HCT116 (cell line): ENCODE results near the gene GNAI3.

ENCODE experiments used
- ATF3 ChIP-seq: IDR thresholded peaks from 2 replicates; pipeline ENCODE4 v1.6.1; 2012
- CBX3 ChIP-seq: IDR thresholded peaks from 2 replicates; pipeline ENCODE4 v1.6.1; 2012; ENCODE audit warnings: low read depth
- CTCF ChIP-seq, 3 experiments: fragments of 200-600 bp in 1 of 3; sonication (generic) in 1 of 3; IDR thresholded peaks in 2 of 3; conservative IDR thresholded peaks in 1 of 3; 2 replicates each; pipeline ENCODE4 v1.5.1; 2012 to 2017; ENCODE audit warnings: low read depth in 2 of 3, low read length in 2 of 3, antibody characterized with exemption in 1 of 3, borderline replicate concordance in 1 of 3, control low read depth in 1 of 3, mild to moderate bottlenecking in 1 of 3, mixed read lengths in 1 of 3, mixed run types in 1 of 3, moderate library complexity in 1 of 3; ENCODE audit not compliant: insufficient read depth in 1 of 3
- EZH2 ChIP-seq: fragments of 200-600 bp; sonication (generic); IDR thresholded peaks from 2 replicates; pipeline ENCODE4 v1.6.1; 2017; ENCODE audit warnings: antibody characterized with exemption, mixed run types
- POLR2A ChIP-seq: IDR thresholded peaks from 2 replicates; pipeline ENCODE4 v1.7.0; 2011; ENCODE audit warnings: borderline replicate concordance; ENCODE audit not compliant: insufficient read depth, insufficient read length; ENCODE audit errors: extremely low read depth
- POLR2AphosphoS5 ChIP-seq: IDR thresholded peaks from 2 replicates; pipeline ENCODE4 v1.6.1; 2011; ENCODE audit warnings: mild to moderate bottlenecking, low read depth, low read length, moderate library complexity
- RAD21 ChIP-seq: IDR thresholded peaks from 2 replicates; pipeline ENCODE4 v1.6.1; 2012; ENCODE audit warnings: low read depth, mild to moderate bottlenecking
- YY1 ChIP-seq: IDR thresholded peaks from 2 replicates; pipeline ENCODE4 v1.6.1; 2011; ENCODE audit warnings: low read length, low read depth, moderate library complexity, mild to moderate bottlenecking; ENCODE audit not compliant: insufficient replicate concordance; ENCODE audit errors: extremely low read depth
- ZNF274 ChIP-seq: fragments of 200-500 bp; sonication (Bioruptor generic); IDR thresholded peaks from 2 replicates; pipeline ENCODE4 v1.6.1; 2014; ENCODE audit warnings: mild to moderate bottlenecking, low read depth, low read length, inconsistent platforms
- TF ChIP-seq, protein P1 (sequence below): IDR thresholded peaks from 2 replicates; pipeline ENCODE4 v1.6.1; 2012; ENCODE audit warnings: low read depth
- TF ChIP-seq, protein P2 (sequence below): IDR thresholded peaks from 2 replicates; pipeline ENCODE4 v1.6.1; 2012

- TF ChIP-seq CTCF (IDR thresholded peaks at IDR 0.05 in 2 of 3, conservative IDR thresholded peaks at IDR 0.05 in 1 of 3; ENCODE audit: borderline replicate concordance in 1 of 3, insufficient read depth in 1 of 3, low read depth in 2 of 3, low read length in 2 of 3) (no peak), POLR2A (no peak), YY1 (no peak), CBX3 (no peak), EZH2 (no peak), POLR2AphosphoS5 (no peak), ATF3 (no peak), ZNF274 (no peak), RAD21 (no peak)
- TF ChIP-seq, protein P1, sequence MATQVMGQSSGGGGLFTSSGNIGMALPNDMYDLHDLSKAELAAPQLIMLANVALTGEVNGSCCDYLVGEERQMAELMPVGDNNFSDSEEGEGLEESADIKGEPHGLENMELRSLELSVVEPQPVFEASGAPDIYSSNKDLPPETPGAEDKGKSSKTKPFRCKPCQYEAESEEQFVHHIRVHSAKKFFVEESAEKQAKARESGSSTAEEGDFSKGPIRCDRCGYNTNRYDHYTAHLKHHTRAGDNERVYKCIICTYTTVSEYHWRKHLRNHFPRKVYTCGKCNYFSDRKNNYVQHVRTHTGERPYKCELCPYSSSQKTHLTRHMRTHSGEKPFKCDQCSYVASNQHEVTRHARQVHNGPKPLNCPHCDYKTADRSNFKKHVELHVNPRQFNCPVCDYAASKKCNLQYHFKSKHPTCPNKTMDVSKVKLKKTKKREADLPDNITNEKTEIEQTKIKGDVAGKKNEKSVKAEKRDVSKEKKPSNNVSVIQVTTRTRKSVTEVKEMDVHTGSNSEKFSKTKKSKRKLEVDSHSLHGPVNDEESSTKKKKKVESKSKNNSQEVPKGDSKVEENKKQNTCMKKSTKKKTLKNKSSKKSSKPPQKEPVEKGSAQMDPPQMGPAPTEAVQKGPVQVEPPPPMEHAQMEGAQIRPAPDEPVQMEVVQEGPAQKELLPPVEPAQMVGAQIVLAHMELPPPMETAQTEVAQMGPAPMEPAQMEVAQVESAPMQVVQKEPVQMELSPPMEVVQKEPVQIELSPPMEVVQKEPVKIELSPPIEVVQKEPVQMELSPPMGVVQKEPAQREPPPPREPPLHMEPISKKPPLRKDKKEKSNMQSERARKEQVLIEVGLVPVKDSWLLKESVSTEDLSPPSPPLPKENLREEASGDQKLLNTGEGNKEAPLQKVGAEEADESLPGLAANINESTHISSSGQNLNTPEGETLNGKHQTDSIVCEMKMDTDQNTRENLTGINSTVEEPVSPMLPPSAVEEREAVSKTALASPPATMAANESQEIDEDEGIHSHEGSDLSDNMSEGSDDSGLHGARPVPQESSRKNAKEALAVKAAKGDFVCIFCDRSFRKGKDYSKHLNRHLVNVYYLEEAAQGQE, result no peak
- TF ChIP-seq, protein P2, sequence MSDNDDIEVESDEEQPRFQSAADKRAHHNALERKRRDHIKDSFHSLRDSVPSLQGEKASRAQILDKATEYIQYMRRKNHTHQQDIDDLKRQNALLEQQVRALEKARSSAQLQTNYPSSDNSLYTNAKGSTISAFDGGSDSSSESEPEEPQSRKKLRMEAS, result no peak
Measured at GRCh38 chr1:109659145-109659544, 110.7 kb downstream of the GNAI3 start.
